Urinary bladder (tissue), 4 donors: Measurements from ENCODE around the gene DCUN1D2. TPM values are rescaled to one million over a fixed set of nuclear protein-coding genes. Genes with fewer than 3 reads are reported as not detected.

ENCODE experiments used
- DNase-seq: peaks from one replicate; pipeline ENCODE4 v3.0.0-alpha.2; 2015; ENCODE audit errors: extremely low spot score
- H3K27ac ChIP-seq: one replicate; pipeline ENCODE4 v1.5.1; 2013; ENCODE audit warnings: low read depth, mild to moderate bottlenecking, moderate library complexity
- H3K36me3 ChIP-seq: one replicate; pipeline ENCODE4 v1.6.1; 2013; ENCODE audit warnings: mild to moderate bottlenecking, moderate library complexity; ENCODE audit not compliant: insufficient read depth
- H3K4me1 ChIP-seq: one replicate; pipeline ENCODE4 v1.6.1; 2013; ENCODE audit warnings: mild to moderate bottlenecking, moderate library complexity; ENCODE audit not compliant: insufficient read depth
- H3K4me3 ChIP-seq: one replicate; pipeline ENCODE4 v1.5.1; 2013; ENCODE audit warnings: low read depth, low read length
- WGBS: extraction: QIAGEN DNeasy Blood & Tissue Kit; methylation state at CpG from one replicate; pipeline ENCODE4 v1.1.7; 2013; 5-methylcytosine and 5-hydroxymethylcytosine counted together
- polyA plus RNA-seq: library from polyadenylated mRNA; stranded (reverse); fragments of 200-250 nt; gene quantifications from one replicate; pipeline ENCODE4 v1.2.3, GENCODE V29; 2013
- total RNA-seq: library from RNA; depleted of rRNA; stranded (reverse); fragments of >200 nt; gene quantifications from one replicate; pipeline ENCODE4 v1.2.3, GENCODE V29; 2014
- donor health status: healthy with polysubstance abuse.
- donor health status: healthy.

The DCUN1D2 gene
- total and polyA plus RNA-seq, 2 donors = 14.7 to 21.3 TPM

GRCh38 chr13:113508521-113509254, 18.2 kb upstream of the DCUN1D2 start:
- no peaks in the 10 kb centered on the region for H3K36me3 ChIP-seq
- 91% methylated on average over 17 of the region's 17 CpGs for WGBS
- DNase-seq = no peak
- no peaks in the 10 kb centered on the region for H3K4me1 ChIP-seq
- H3K4me3 ChIP-seq = no peak overlapping the region
- no peak overlapping the region for H3K27ac ChIP-seq

DNA sequence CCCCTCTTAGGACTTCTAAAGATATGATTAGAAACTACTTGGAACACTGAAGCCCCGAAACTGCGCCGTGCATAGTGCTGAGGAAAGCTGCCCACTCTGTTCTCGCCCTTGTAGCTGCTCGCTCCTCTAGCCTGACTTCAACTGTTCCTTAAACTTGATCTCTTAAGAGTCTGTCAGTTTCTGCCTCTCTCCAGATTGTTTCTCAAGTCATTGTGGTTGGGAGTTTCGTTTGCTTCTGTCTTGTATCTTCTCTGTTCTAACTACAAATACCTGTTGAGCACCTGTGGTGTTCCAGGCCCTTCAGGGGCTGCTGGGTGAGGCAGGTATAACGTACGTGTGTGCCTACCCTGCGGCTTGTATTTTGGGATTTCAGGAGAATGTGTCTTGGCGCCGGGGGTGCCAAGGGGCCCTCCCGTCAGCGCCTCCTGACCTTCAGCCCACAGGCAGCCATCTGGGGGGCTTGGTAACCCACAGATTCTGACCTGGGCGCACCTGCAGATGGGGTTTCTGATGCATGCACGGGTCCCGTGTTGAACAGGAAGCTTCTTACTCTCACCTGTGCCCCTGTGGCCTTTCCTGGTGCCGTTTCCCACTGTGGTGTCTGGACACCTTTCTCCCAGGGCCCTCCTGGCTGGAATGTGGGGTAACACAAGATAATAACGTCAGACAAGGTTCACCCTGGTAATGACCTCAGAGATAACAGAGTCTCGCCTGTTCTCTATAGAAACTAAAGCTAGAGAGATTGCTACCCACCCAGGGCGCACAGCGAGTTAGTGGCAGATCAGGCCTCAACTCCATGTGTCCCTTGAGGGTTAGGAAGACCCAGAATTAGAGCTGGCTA, 17.2 kb upstream of the DCUN1D2 start:
- H3K27ac ChIP-seq = no peak overlapping the region
- no peaks in the 10 kb centered on the region for H3K36me3 ChIP-seq
- no peak for DNase-seq
- WGBS = 90% methylated on average over 21 of the region's 21 CpGs
- H3K4me3 ChIP-seq = no peak overlapping the region
- no peaks in the 10 kb centered on the region for H3K4me1 ChIP-seq

DNA sequence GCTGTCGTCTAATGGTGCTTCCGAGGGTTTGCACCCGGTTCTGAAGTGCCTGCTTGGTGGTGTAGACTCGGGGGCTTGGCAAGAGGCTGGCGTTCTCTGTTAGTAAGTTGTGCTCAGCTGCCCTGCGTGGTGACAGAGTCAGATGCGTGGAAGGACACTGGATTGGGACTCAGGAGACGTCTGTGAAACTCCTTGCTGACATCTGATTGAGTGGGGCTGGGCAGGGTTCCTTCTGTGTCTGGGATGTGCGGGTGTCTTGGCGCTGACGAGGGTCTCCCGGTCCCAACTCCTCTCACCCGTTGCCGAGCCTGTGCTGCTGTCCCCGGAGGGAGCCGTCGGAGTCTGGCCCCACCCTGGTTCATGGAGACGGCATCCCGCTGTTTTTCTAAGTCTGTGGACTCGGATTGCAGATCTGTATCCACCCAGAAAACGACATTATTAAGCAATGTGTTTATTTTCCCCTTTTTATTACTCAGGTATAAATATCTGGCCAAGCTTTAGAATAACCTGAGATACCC, 16.4 kb upstream of the DCUN1D2 start:
- no peak overlapping the region for H3K27ac ChIP-seq
- no peak overlapping the region for H3K4me3 ChIP-seq
- WGBS = 71% methylated on average over 21 of the region's 21 CpGs
- H3K4me1 ChIP-seq = no peaks in the 10 kb centered on the region
- no peak for DNase-seq
- H3K36me3 ChIP-seq = peaks cover 1% of the 10 kb centered on the region

- WGBS = 55% methylated on average over 16 of the region's 16 CpGs
- no peak overlapping the region for H3K27ac ChIP-seq
Measured at GRCh38 chr13:113506025-113506685, 15.6 kb upstream of the DCUN1D2 start.

DNA sequence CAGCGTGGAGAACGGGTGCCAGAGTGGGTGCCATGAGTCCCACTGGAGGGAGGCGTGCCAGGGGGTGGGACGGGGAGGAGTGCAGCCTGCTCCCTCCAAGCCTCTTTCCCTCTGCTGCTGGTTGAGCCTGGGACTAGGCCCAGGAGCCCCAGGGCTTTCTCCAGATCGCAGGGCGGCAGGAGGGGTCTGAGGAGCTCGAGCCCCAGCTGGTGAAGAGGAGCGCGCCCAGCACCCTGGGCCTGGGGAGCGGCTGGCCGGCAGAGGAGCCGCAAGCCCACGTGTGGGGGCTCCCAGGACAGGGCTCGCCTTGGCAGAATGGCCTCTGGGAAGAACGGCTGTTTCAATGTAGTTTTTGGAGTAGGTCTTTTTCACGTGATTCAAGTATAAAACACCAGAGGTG, 12.2 kb upstream of the DCUN1D2 start:
- Histone ChIP-seq H3K4me3 (no peak overlapping the region), H3K4me1 (no peaks in the 10 kb centered on the region), H3K36me3 (peaks cover 5% of the 10 kb centered on the region), H3K27ac (no peak overlapping the region)
- no peak for DNase-seq
- 88% methylated on average over 16 of the region's 16 CpGs for WGBS

More at GRCh38 chr13:113506025-113506685, 15.6 kb upstream of the DCUN1D2 start:
- H3K4me1 ChIP-seq = no peaks in the 10 kb centered on the region
- H3K4me3 ChIP-seq = no peak overlapping the region
- DNase-seq = no peak
- peaks cover 3% of the 10 kb centered on the region for H3K36me3 ChIP-seq

- peaks cover 5% of the 10 kb centered on the region for H3K36me3 ChIP-seq
- no peak overlapping the region for H3K27ac ChIP-seq
- WGBS = 87% methylated on average over 11 of the region's 11 CpGs
- H3K4me1 ChIP-seq = no peaks in the 10 kb centered on the region
- no peak for DNase-seq
- H3K4me3 ChIP-seq = no peak overlapping the region
Measured at GRCh38 chr13:113500530-113501265, 10.2 kb upstream of the DCUN1D2 start.

DNA sequence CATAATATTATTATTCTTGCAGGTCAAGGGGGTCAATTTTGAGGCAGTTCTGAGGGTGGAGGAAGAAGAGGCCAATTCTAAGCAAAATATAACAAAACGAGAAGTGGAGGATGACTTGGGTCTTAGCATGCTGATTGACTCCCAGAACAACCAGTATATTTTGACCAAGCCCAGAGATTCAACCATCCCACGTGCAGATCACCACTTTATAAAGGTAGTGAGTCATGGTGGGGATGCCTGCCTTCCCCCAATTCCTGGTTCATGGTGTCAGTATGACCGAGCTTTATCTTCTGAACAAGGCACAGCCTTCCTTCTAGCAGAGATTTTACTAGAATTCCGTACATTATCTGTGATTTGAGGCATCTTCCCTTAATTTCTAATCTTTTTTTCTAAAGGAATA, 9.4 kb upstream of the DCUN1D2 start:
- Histone ChIP-seq H3K27ac (no peak overlapping the region), H3K36me3 (peaks cover 5% of the 10 kb centered on the region), H3K4me3 (no peak overlapping the region), H3K4me1 (no peaks in the 10 kb centered on the region)
- WGBS = 85% methylated on average over 4 of the region's 4 CpGs
- no peak for DNase-seq

- DNase-seq = no peak
- WGBS = 95% methylated on average over 6 of the region's 6 CpGs
- H3K4me3 ChIP-seq = no peak overlapping the region
- H3K27ac ChIP-seq = no peak overlapping the region
- peaks cover 5% of the 10 kb centered on the region for H3K36me3 ChIP-seq
- no peaks in the 10 kb centered on the region for H3K4me1 ChIP-seq
Measured at GRCh38 chr13:113498905-113499304, 8.4 kb upstream of the DCUN1D2 start.

DNA sequence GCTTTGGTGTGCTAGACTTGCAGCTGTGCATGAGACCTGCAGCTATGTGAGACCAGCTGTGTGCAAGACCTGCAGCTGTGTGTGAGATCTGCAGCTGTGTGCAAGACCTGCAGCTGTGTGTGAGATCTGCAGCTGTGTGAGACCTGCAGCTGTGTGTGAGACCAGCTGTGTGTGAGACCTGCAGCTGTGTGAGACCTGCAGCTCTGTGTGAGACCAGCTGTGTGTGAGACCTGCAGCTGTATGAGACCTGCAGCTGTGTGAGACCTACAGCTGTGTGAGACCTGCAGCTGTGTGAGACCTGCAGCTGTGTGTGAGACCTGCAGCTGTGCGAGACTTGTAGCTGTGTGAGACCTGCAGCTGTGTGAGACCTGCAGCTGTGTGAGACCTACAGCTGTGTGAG, 6.7 kb upstream of the DCUN1D2 start:
- H3K4me1 ChIP-seq = no peaks in the 10 kb centered on the region
- no peak overlapping the region for H3K4me3 ChIP-seq
- WGBS = 100% methylated on average over 1 of the region's 1 CpG
- no peak overlapping the region for H3K27ac ChIP-seq
- no peak for DNase-seq
- H3K36me3 ChIP-seq = peaks cover 5% of the 10 kb centered on the region

DNA sequence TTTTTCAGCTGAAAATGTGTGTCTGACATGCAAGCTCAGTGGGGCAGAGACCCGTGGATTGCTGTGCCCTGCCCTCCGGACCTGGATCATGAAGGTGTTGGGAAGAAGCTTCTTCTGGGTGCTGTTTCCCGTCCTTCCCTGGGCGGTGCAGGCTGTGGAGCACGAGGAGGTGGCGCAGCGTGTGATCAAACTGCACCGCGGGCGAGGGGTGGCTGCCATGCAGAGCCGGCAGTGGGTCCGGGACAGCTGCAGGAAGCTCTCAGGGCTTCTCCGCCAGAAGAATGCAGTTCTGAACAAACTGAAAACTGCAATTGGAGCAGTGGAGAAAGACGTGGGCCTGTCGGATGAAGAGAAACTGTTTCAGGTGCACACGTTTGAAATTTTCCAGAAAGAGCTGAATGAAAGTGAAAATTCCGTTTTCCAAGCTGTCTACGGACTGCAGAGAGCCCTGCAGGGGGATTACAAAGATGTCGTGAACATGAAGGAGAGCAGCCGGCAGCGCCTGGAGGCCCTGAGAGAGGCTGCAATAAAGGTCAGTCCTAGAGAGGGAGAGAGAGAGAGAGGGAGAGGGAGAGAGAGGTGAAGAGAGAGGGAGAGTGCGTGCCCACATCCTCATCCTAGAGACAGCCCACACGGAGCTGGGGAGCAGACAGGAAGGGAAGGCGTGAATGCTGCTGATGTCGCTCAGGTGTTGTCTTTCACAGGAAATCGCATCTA, 5.1 kb upstream of the DCUN1D2 start:
- no peak overlapping the region for H3K4me3 ChIP-seq
- H3K27ac ChIP-seq = no peak overlapping the region
- no peak for DNase-seq
- WGBS = 40% methylated on average over 26 of the region's 26 CpGs
- peaks cover 2% of the 10 kb centered on the region for H3K36me3 ChIP-seq
- no peaks in the 10 kb centered on the region for H3K4me1 ChIP-seq

DNA sequence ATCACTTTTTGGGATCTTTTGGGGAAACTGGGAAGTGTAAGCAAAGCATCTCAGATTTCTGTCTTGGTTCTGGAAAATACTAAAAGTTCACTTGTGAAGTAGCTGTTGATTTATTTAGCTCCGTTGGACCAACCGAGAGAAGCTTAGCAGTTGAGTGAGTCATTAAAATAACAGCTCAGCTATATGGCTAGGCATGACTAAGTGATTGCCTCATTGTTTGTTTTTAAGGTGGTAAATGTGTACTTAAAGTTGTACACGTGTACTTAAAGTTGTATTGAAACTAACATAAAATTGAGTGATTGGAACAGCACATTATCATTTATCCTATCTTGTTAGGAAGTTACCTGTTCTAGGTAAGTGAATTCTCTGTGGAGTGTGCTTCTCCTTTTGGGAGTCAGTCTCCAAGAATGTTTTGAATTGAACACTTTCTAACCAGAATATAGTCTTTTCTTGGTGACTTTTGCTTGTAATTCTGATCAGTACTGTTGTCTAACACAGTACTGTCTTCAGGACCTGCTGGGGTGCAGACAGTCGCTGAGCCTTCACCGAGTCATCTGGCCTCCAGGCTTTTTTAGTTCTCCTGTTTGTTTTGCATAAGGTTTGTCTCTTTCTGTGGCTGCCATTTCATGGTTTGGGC, 2.9 kb upstream of the DCUN1D2 start:
- Histone ChIP-seq H3K27ac (no peak overlapping the region), H3K36me3 (no peaks in the 10 kb centered on the region), H3K4me3 (no peak overlapping the region), H3K4me1 (no peaks in the 10 kb centered on the region)
- 32% methylated on average over 5 of the region's 5 CpGs for WGBS
- DNase-seq = peak; percentile 59

GRCh38 chr13:113491982-113492381, 1.5 kb upstream of the DCUN1D2 start:
- no peaks in the 10 kb centered on the region for H3K36me3 ChIP-seq
- no peak overlapping the region for H3K4me3 ChIP-seq
- no peak overlapping the region for H3K27ac ChIP-seq
- H3K4me1 ChIP-seq = no peaks in the 10 kb centered on the region
- DNase-seq = no peak
- WGBS = 66% methylated on average over 9 of the region's 9 CpGs
